ENCODE data around the gene DAZAP1. TPM values are rescaled to one million over a fixed set of nuclear protein-coding genes. Genes with fewer than 3 reads are reported as not detected.

DAZAP1 gene
- total RNA-seq, 1 donor, result 61.7 TPM

DNA sequence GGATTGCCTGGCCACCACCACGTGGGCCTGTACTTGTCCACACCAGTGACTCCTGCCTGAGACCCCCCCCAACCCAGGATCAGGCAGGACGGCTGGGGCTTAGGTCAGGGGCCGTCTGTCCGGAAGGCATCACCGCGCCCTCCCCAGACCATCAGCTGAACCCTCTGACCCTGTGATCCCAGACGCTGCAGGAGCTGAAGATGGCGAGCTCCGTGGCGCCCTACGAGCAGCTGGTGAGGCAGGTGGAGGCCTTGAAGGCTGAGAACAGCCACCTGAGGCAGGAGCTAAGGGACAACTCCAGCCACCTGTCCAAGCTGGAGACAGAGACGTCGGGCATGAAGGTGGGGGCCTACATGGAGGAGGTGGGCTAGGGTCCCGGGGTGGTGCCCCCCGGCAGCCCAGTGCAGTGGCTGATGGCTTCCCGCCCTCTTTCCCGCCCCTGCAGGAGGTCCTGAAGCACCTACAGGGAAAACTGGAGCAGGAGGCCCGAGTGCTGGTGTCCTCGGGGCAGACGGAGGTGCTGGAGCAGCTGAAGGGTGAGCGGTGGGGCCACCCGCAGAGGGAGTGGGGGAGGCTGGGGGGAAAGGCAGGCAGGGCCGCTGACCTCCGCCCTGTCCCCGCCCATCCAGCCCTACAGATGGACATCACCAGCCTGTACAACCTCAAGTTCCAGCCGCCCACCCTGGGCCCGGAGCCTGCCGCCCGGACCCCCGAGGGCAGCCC, 45.6 kb downstream of the DAZAP1 start:
- no peak for TF ChIP-seq CTCF (IDR thresholded peaks at IDR 0.05; ENCODE audit: insufficient read depth, low read depth, low read length)
- no peak overlapping the region for H3K4me3 ChIP-seq (ENCODE audit: low read depth, low read length)

DNA sequence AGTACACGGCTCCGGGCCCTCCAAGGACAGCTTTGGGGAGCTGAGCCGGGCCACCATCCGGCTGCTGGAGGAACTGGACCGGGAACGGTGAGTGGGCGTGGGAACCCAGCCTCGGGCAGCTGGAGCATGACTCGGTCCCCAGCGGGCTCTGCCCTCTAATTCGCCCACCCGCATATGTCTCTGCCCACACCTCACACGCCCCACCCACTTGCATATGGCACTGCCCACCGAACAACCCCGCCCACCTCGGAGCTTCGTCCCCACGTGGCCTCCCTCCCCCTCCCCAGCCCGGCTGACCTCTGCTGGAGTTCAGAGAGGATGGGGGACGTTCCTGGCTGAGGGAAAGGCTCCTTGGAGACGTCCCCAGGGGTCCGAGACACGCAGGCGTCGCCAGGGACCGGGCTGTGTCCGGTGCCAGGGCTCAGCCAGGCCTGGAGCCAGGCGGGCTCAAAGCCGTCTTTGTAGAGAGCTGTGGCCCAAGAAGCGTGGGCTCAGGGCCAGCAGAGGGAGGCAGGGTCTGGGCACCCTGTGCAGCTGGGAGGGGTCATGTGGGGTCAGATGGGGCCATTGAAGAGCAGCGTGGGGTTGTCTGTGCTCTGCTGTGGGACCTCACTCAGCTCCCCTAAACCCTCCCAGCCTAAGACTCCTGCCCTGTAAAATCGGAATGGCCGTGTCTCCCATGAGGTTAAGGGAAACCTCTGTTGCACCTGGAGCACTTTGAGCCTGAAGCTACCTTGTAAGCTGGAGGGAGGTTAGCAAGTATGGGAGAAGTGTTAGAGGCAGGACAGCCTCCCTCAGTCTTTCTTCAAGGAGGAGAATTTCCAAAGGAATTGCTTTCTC, 46.4 kb downstream of the DAZAP1 start:
- DNase-seq (ENCODE audit: low read depth), result no peak
- no peak for TF ChIP-seq CTCF (IDR thresholded peaks at IDR 0.05; ENCODE audit: insufficient read depth, low read depth, low read length)
- H3K4me3 ChIP-seq (ENCODE audit: low read depth, low read length), result no peak overlapping the region

More for the DNA sequence above, 45.6 kb downstream of the DAZAP1 start:
- no peak for DNase-seq (ENCODE audit: low read depth)

GRCh38 chr19:1455002-1455335, 47.6 kb downstream of the DAZAP1 start:
- H3K4me3 ChIP-seq (ENCODE audit: low read depth, low read length), result no peak overlapping the region
- no peak for TF ChIP-seq CTCF (IDR thresholded peaks at IDR 0.05; ENCODE audit: insufficient read depth, low read depth, low read length)
- DNase-seq (ENCODE audit: low read depth), result no peak

- TF ChIP-seq CTCF (IDR thresholded peaks at IDR 0.05; ENCODE audit: insufficient read depth, low read depth, low read length), result no peak
- peak; percentile 49 for DNase-seq (ENCODE audit: low read depth)
- no peak overlapping the region for H3K4me3 ChIP-seq (ENCODE audit: low read depth, low read length)
Measured at GRCh38 chr19:1455336-1456120, 48.1 kb downstream of the DAZAP1 start.

DNA sequence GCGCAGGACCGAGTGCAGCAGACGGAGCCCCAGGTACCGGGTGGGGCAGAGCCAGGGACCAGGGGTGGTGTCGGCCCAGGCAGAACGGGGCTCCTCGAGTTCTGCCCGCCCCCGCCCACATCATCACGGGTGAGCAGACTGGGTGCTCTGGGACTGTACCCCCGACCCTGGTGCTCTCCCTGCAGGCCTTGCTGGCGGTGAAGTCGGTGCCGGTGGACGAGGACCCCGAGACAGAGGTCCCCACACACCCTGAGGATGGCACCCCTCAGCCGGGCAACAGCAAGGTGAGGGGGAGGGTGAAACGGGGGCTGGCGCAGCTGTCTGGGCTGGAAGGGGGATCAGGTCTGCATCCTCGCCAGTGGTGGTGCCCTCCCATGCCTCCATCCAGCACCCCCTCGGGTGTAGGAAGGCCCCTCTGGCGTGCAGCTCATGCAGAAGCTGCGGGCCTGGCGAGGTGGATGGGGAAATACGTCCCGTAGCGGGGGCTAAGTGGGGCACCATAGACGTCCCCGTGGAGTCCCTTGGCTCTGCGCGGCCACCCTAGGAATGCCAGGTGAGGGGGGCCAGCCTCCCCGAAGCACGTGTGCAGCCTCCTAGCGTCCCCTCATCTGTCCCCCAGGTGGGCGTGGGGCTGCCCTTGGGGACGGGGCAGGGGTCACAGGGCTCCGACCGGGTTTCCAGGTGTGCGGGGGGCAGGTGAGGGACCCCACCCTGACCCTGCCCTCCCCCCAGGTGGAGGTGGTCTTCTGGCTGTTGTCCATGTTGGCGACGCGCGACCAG, 48.9 kb downstream of the DAZAP1 start:
- no peak for DNase-seq (ENCODE audit: low read depth)
- TF ChIP-seq CTCF (IDR thresholded peaks at IDR 0.05; ENCODE audit: insufficient read depth, low read depth, low read length), result no peak
- H3K4me3 ChIP-seq (ENCODE audit: low read depth, low read length), result no peak overlapping the region
